HEK293 (cell line): ENCODE data around the gene NARF.

ENCODE experiments used
- CTCF ChIP-seq: fragments of 450-650 bp; formaldehyde crosslinking; IDR thresholded peaks from 2 replicates; pipeline ENCODE4 v1.5.1; 2016; ENCODE audit warnings: missing biosample characterization, missing genetic modification characterization
- HOXA7 ChIP-seq: sonication (generic); formaldehyde crosslinking; IDR thresholded peaks from 2 replicates; pipeline ENCODE4 v1.8.1; 2022; ENCODE audit warnings: missing genetic modification reagents, borderline replicate concordance
- ZNF366 ChIP-seq: fragments of 450-650 bp; formaldehyde crosslinking; conservative IDR thresholded peaks from 2 replicates; pipeline ENCODE4 v1.5.1; 2016; ENCODE audit warnings: missing biosample characterization, missing genetic modification characterization
- ZNF423 ChIP-seq: fragments of 450-650 bp; formaldehyde crosslinking; IDR thresholded peaks from 2 replicates; pipeline ENCODE4 v1.5.1; 2016; ENCODE audit warnings: missing biosample characterization, missing genetic modification characterization
- ZNF660 ChIP-seq: fragments of 450-650 bp; IDR thresholded peaks from 2 replicates; pipeline ENCODE4 v1.5.1; 2018; ENCODE audit warnings: missing biosample characterization, mild to moderate bottlenecking, missing genetic modification characterization

- TF ChIP-seq ZNF660 (no peak), CTCF (tag by site-specific recombination) (no peak), HOXA7 (no peak), ZNF366 (tag by site-specific recombination) (peak; percentile 43; the same call in 1 of the 2 replicates), ZNF423 (tag by site-specific recombination) (no peak)
These were observed 45.7 kb upstream of the NARF start for GRCh38 chr17:82412535-82413520.
